HCT116 (cell line): ENCODE measurements around the gene SLC37A3. TPM values are rescaled to one million over a fixed set of nuclear protein-coding genes. Genes with fewer than 3 reads are reported as not detected.

Experiments
- ATAC-seq: fragments of 200-7000 bp; cut with Tn5 transposase; 2 replicates; pipeline ENCODE4 v1.9.1; 2020; ENCODE audit warnings: mild to moderate bottlenecking, moderate library complexity
- BruUV-seq: library from RNA; stranded (reverse); fragments of 400-500 nt; replicated peaks from 2 replicates; lab custom pipeline; 2021; lab: Mats Ljungman, UMichigan
- CTCF ChIA-PET: fragments of 300-600 bp; sonication (Branson Sonifier 250); formaldehyde crosslinking; loops from one replicate; lab custom pipeline; 2021; ENCODE audit warnings: antibody characterized with exemption; lab: Charles Lee
- POLR2A ChIA-PET: fragments of 300-600, 350-600 bp; sonication (Branson Sonifier 250); formaldehyde crosslinking; loops from one replicate; lab custom pipeline; 2021; ENCODE audit warnings: antibody characterized with exemption; lab: Charles Lee
- RAD21 ChIA-PET, 2 experiments: fragments of 300-600 bp; sonication (Branson Sonifier 250); formaldehyde crosslinking; loops; one replicate each; lab custom pipeline; 2023; ENCODE audit warnings: low total read pairs in 2 of 2; ENCODE audit not compliant: uncharacterized antibody in 2 of 2, unreplicated experiment in 2 of 2, low non-redundant PET in 1 of 2; lab: Charles Lee
- DNase-seq: peaks from one replicate; pipeline ENCODE4 v3.0.0-alpha.2; 2010; ENCODE audit warnings: low read depth, low spot score
- H2AFZ ChIP-seq: fragments of 200-600 bp; shearing (Covaris generic), sonication (generic); 2 replicates; pipeline ENCODE4 v1.6.1; 2017; ENCODE audit warnings: low read depth, mixed run types, mixed read lengths, antibody characterized with exemption, low read length; ENCODE audit not compliant: poor library complexity, severe bottlenecking
- H3K27ac ChIP-seq: 2 replicates; pipeline ENCODE4 v1.5.1; 2012; ENCODE audit warnings: low read depth, low read length
- H3K27me3 ChIP-seq: fragments of 200-600 bp; sonication (generic); 2 replicates; pipeline ENCODE4 v1.6.1; 2016; ENCODE audit warnings: mixed run types, low read length, mixed read lengths; ENCODE audit not compliant: insufficient read depth
- H3K36me3 ChIP-seq, 2 experiments: fragments of 200-500 bp in 1 of 2; fragments of 200-600 bp in 1 of 2; sonication (Bioruptor generic) in 1 of 2; sonication (generic) in 1 of 2; 2 replicates each; pipeline versions ENCODE4 v1.5.1 to v1.6.1; 2014 to 2016; ENCODE audit warnings: low read length in 2 of 2, inconsistent platforms in 1 of 2, mixed read lengths in 1 of 2, mixed run types in 1 of 2; ENCODE audit not compliant: insufficient read depth in 2 of 2, control insufficient read depth in 1 of 2
- H3K4me1 ChIP-seq, 2 experiments: fragments of 200-600 bp in 1 of 2; sonication (generic) in 1 of 2; 2 replicates each; pipeline versions ENCODE4 v1.5.1 to v1.6.1; 2012 to 2017; ENCODE audit warnings: low read length in 2 of 2, inconsistent platforms in 1 of 2, mild to moderate bottlenecking in 1 of 2, mixed read lengths in 1 of 2, mixed run types in 1 of 2, moderate library complexity in 1 of 2; ENCODE audit not compliant: insufficient read depth in 2 of 2, control insufficient read depth in 1 of 2
- H3K4me2 ChIP-seq: fragments of 200-600 bp; sonication (generic); 2 replicates; pipeline ENCODE4 v1.6.1; 2017; ENCODE audit warnings: mixed run types, low read length, mixed read lengths
- H3K4me3 ChIP-seq, 2 experiments: fragments of 200-600 bp in 1 of 2; sonication (generic) in 1 of 2; replicated peaks in 1 of 2; 2 replicates each; pipeline ENCODE4 v1.5.1; 2011 to 2016; ENCODE audit warnings: low read length in 2 of 2, control low read depth in 1 of 2, low read depth in 1 of 2, mild to moderate bottlenecking in 1 of 2, mixed read lengths in 1 of 2, mixed run types in 1 of 2
- H3K79me2 ChIP-seq: fragments of 200-600 bp; sonication (generic); 2 replicates; pipeline ENCODE4 v1.6.1; 2017; ENCODE audit warnings: mild to moderate bottlenecking, mixed run types, low read length, moderate library complexity, mixed read lengths; ENCODE audit not compliant: insufficient read depth
- H3K9ac ChIP-seq: fragments of 200-600 bp; sonication (generic); 2 replicates; pipeline ENCODE4 v1.6.1; 2016; ENCODE audit warnings: low read length, mixed read lengths
- H3K9me2 ChIP-seq: fragments of 200-600 bp; sonication (generic), shearing (Covaris generic); 2 replicates; pipeline ENCODE4 v1.6.1; 2017; ENCODE audit warnings: mixed run types, mild to moderate bottlenecking, moderate library complexity; ENCODE audit not compliant: insufficient read depth
- H3K9me3 ChIP-seq, 2 experiments: fragments of 200-500 bp in 1 of 2; fragments of 200-600 bp in 1 of 2; sonication (Bioruptor generic) in 1 of 2; sonication (generic) in 1 of 2; 2 replicates each; pipeline ENCODE4 v1.6.1; 2014 to 2017; ENCODE audit warnings: low read length in 2 of 2, mixed read lengths in 2 of 2, inconsistent platforms in 1 of 2, low read depth in 1 of 2, mild to moderate bottlenecking in 1 of 2, mixed run types in 1 of 2, moderate library complexity in 1 of 2; ENCODE audit not compliant: control insufficient read depth in 1 of 2, insufficient read depth in 1 of 2
- H4K20me1 ChIP-seq: fragments of 200-600 bp; sonication (generic), shearing (Covaris generic); 2 replicates; pipeline ENCODE4 v1.6.1; 2017; ENCODE audit warnings: mixed run types, mild to moderate bottlenecking, moderate library complexity; ENCODE audit not compliant: insufficient read depth
- ATF3 ChIP-seq: IDR thresholded peaks from 2 replicates; pipeline ENCODE4 v1.6.1; 2012
- CBX3 ChIP-seq: IDR thresholded peaks from 2 replicates; pipeline ENCODE4 v1.6.1; 2012; ENCODE audit warnings: low read depth
- CTCF ChIP-seq, 3 experiments: fragments of 200-600 bp in 1 of 3; sonication (generic) in 1 of 3; IDR thresholded peaks in 2 of 3; conservative IDR thresholded peaks in 1 of 3; 2 replicates each; pipeline ENCODE4 v1.5.1; 2012 to 2017; ENCODE audit warnings: low read depth in 2 of 3, low read length in 2 of 3, antibody characterized with exemption in 1 of 3, borderline replicate concordance in 1 of 3, control low read depth in 1 of 3, mild to moderate bottlenecking in 1 of 3, mixed read lengths in 1 of 3, mixed run types in 1 of 3, moderate library complexity in 1 of 3; ENCODE audit not compliant: insufficient read depth in 1 of 3
- ELF1 ChIP-seq: IDR thresholded peaks from 2 replicates; pipeline ENCODE4 v1.6.1; 2012; ENCODE audit warnings: low read depth, borderline replicate concordance
- EZH2 ChIP-seq: fragments of 200-600 bp; sonication (generic); IDR thresholded peaks from 2 replicates; pipeline ENCODE4 v1.6.1; 2017; ENCODE audit warnings: antibody characterized with exemption, mixed run types
- EZH2phosphoT487 ChIP-seq: fragments of 200-600 bp; IDR thresholded peaks from 2 replicates; pipeline ENCODE4 v1.6.1; 2018; ENCODE audit warnings: antibody characterized with exemption, borderline replicate concordance
- FOSL1 ChIP-seq: IDR thresholded peaks from 2 replicates; pipeline ENCODE4 v1.6.1; 2012; ENCODE audit warnings: low read depth
- JUND ChIP-seq: IDR thresholded peaks from 2 replicates; pipeline ENCODE4 v1.6.1; 2012
- MAX ChIP-seq: IDR thresholded peaks from 2 replicates; pipeline ENCODE4 v1.6.1; 2012
- POLR2A ChIP-seq: IDR thresholded peaks from 2 replicates; pipeline ENCODE4 v1.7.0; 2011; ENCODE audit warnings: borderline replicate concordance; ENCODE audit not compliant: insufficient read depth, insufficient read length; ENCODE audit errors: extremely low read depth
- POLR2AphosphoS5 ChIP-seq: IDR thresholded peaks from 2 replicates; pipeline ENCODE4 v1.6.1; 2011; ENCODE audit warnings: mild to moderate bottlenecking, low read depth, low read length, moderate library complexity
- RAD21 ChIP-seq: IDR thresholded peaks from 2 replicates; pipeline ENCODE4 v1.6.1; 2012; ENCODE audit warnings: low read depth, mild to moderate bottlenecking
- REST ChIP-seq: IDR thresholded peaks from 2 replicates; pipeline ENCODE4 v1.6.1; 2012; ENCODE audit warnings: low read depth
- SIN3A ChIP-seq: IDR thresholded peaks from 2 replicates; pipeline ENCODE4 v1.6.1; 2012; ENCODE audit warnings: low read depth
- SRF ChIP-seq: IDR thresholded peaks from 2 replicates; pipeline ENCODE4 v1.6.1; 2012; ENCODE audit warnings: low read depth
- TCF7L2 ChIP-seq: IDR thresholded peaks from 2 replicates; pipeline ENCODE4 v1.7.0; 2011; ENCODE audit warnings: borderline replicate concordance, inconsistent platforms; ENCODE audit not compliant: insufficient read depth, insufficient read length; ENCODE audit errors: extremely low read depth
- YY1 ChIP-seq: IDR thresholded peaks from 2 replicates; pipeline ENCODE4 v1.6.1; 2011; ENCODE audit warnings: low read length, low read depth, moderate library complexity, mild to moderate bottlenecking; ENCODE audit not compliant: insufficient replicate concordance; ENCODE audit errors: extremely low read depth
- ZBTB33 ChIP-seq: IDR thresholded peaks from 2 replicates; pipeline ENCODE4 v1.6.1; 2011; ENCODE audit warnings: mild to moderate bottlenecking, low read length, moderate library complexity; ENCODE audit not compliant: insufficient replicate concordance; ENCODE audit errors: extremely low read depth
- ZFX ChIP-seq: fragments of 450-650 bp; IDR thresholded peaks from 2 replicates; pipeline ENCODE4 v1.6.1; 2017
- ZNF274 ChIP-seq: fragments of 200-500 bp; sonication (Bioruptor generic); IDR thresholded peaks from 2 replicates; pipeline ENCODE4 v1.6.1; 2014; ENCODE audit warnings: mild to moderate bottlenecking, low read depth, low read length, inconsistent platforms
- intact Hi-C: fragments of 100-400 bp; cut with micrococcal nuclease; formaldehyde crosslinking; loops from 2 replicates; pipeline ENCODE4 v1.10.0; 2022
- total RNA-seq: library from RNA; stranded (reverse); gene quantifications from one replicate; pipeline ENCODE4 v1.2.1, GENCODE V29; 2021; ENCODE audit not compliant: unreplicated experiment

SLC37A3 gene
- total RNA-seq, 1 experiment from 2014 or later: 41.8 TPM

- H3K9me3 ChIP-seq: no peaks in the 10 kb centered on the region
- POLR2A ChIA-PET: no interaction called here
- peaks cover 11 to 24% of the 10 kb centered on the region in 2 experiments; a peak in 3 of 4 replicates for H3K36me3 ChIP-seq
- intact Hi-C loops: no loop called here
- ATAC-seq (no peak), DNase-seq (no peak)
- H3K27me3 ChIP-seq: no peaks in the 10 kb centered on the region
- no peaks in the 10 kb centered on the region for H3K9me2 ChIP-seq
- H3K4me1 ChIP-seq: no peaks in the 10 kb centered on the region
- H3K79me2 ChIP-seq: no peaks in the 10 kb centered on the region
- H4K20me1 ChIP-seq: no peaks in the 10 kb centered on the region
- CTCF ChIA-PET: no interaction called here
- BruUV-seq: no TSS peak
- H3K27ac ChIP-seq: no peak overlapping the region
- H3K9ac ChIP-seq: no peak overlapping the region
- no peak overlapping the region for H3K4me2 ChIP-seq
- H2AFZ ChIP-seq: no peak overlapping the region
- no peak overlapping the region for H3K4me3 ChIP-seq
- RAD21 ChIA-PET: no interaction called here
- TF ChIP-seq ELF1 (no peak), REST (no peak), FOSL1 (no peak), ZFX (no peak), YY1 (no peak), SIN3A (no peak), EZH2 (no peak), ZNF274 (no peak), POLR2AphosphoS5 (no peak), TCF7L2 (no peak), SRF (no peak), ZBTB33 (no peak), CBX3 (no peak), POLR2A (no peak), CTCF (IDR thresholded peaks at IDR 0.05 in 2 of 3, conservative IDR thresholded peaks at IDR 0.05 in 1 of 3; ENCODE audit: borderline replicate concordance in 1 of 3, insufficient read depth in 1 of 3, low read depth in 2 of 3, low read length in 2 of 3) (no peak), RAD21 (no peak), MAX (no peak), ATF3 (no peak), JUND (no peak), EZH2phosphoT487 (no peak)
These were observed 49.1 kb downstream of the SLC37A3 start for GRCh38 chr7:140349144-140349771.
